Right cardiac atrium (tissue), 5 donors: ENCODE measurements around the gene OSGIN1. TPM values are rescaled to one million over a fixed set of nuclear protein-coding genes. Genes with fewer than 3 reads are reported as not detected.

Experiments
- ATAC-seq, 2 donors: fragments of 200-7000 bp; cut with Tn5 transposase; one replicate each; pipeline versions ENCODE4 v1.8.0 to v1.9.1; 2020; ENCODE audit warnings: moderate library complexity in 2 of 2, mild to moderate bottlenecking in 1 of 2
- DNase-seq, 3 donors: peaks; one replicate each; pipeline ENCODE4 v3.0.0-alpha.2; 2020
- H3K27ac ChIP-seq: one replicate; pipeline ENCODE4 v1.5.1; 2013; ENCODE audit warnings: mild to moderate bottlenecking, low read length, control low read depth, moderate library complexity
- H3K27me3 ChIP-seq: one replicate; pipeline ENCODE4 v1.6.1; 2013; ENCODE audit not compliant: control insufficient read depth, insufficient read depth
- H3K4me1 ChIP-seq: one replicate; pipeline ENCODE4 v1.6.1; 2013; ENCODE audit warnings: low read length; ENCODE audit not compliant: control insufficient read depth, insufficient read depth
- H3K4me3 ChIP-seq: one replicate; pipeline ENCODE4 v1.5.1; 2013; ENCODE audit warnings: low read length, control low read depth
- H3K9me3 ChIP-seq: one replicate; pipeline ENCODE4 v1.6.1; 2013; ENCODE audit warnings: low read length; ENCODE audit not compliant: control insufficient read depth
- WGBS: extraction: QIAGEN DNeasy Blood & Tissue Kit; methylation state at CpG from one replicate; pipeline ENCODE4 v1.1.7; 2013; 5-methylcytosine and 5-hydroxymethylcytosine counted together
- intact Hi-C, 4 donors: fragments of 100-400 bp; cut with DNase I; formaldehyde crosslinking; loops; one replicate each; pipeline versions ENCODE4 v1.11.0 to v1.14.0; 2022 to 2023
- long read RNA-seq, 4 donors: library from polyadenylated mRNA; unstranded; transcript quantifications; one replicate each; pipeline ENCODE4 v2.0.0, GENCODE V29; 2020 to 2021
- polyA plus RNA-seq: library from polyadenylated mRNA; stranded (reverse); fragments of 200-250 nt; gene quantifications from one replicate; pipeline ENCODE4 v1.2.3, GENCODE V29; 2013
- total RNA-seq, 4 donors: library from RNA; stranded (reverse); fragmentation: NEBNext Ultra II Directional; extraction: Animal tissue kit (Norgen Biotek cat#: 25700); gene quantifications; one replicate each; pipeline ENCODE4 v1.2.1, GENCODE V29; 2021
- donor health status: healthy with polysubstance abuse.
- donor health status: DM: no; HTN: yes; CAD: no.
- donor health status: DM: no; HTN: no; CAD: no.
- donor health status: DM: no; HTN: yes; CAD: no; lungs with severe emphysema.
- donor health status: DM: yes; HTN: yes; CAD: no.

Gene OSGIN1
- total RNA-seq (1 to 10 TPM; 2.4 to 6.8 (median 3.8) TPM), polyA plus RNA-seq (3.6 TPM)
- long read RNA-seq, donor 1, partial matches to known transcripts: 2 of 4 reads
- long read RNA-seq, donor 1, other reads (novel, unspliced or antisense): 1 of 4 reads
- long read RNA-seq, donor 2, partial matches to known transcripts: 0 of 5 reads
- long read RNA-seq, donor 2, other reads (novel, unspliced or antisense): 1 of 5 reads
- long read RNA-seq, donor 3, partial matches to known transcripts: 4 of 12 reads
- long read RNA-seq, donor 3, other reads (novel, unspliced or antisense): 4 of 12 reads
- long read RNA-seq, donor 4, partial matches to known transcripts: 0 of 4 reads
- long read RNA-seq, donor 4, other reads (novel, unspliced or antisense): 2 of 4 reads

- 5% methylated on average over 30 of the region's 30 CpGs for WGBS
- peak within 1 kb of the TSS; percentile 61 for H3K4me3 ChIP-seq
- peak within 1 kb of the TSS; percentile 82 for H3K27ac ChIP-seq
- intact Hi-C loops: loop anchor here in 2 of 4 donors (10.0 kb wide), 2 partner anchors 128 to 222 kb away; no protein-coding TSS in a partner anchor
- H3K9me3 ChIP-seq: no peaks in the 10 kb centered on the region
- ATAC-seq: peak; percentile 94 to 95
- DNase-seq: peak; percentile 96 to 99 (median 97)
- H3K4me1 ChIP-seq: peaks cover 7% of the 10 kb centered on the region
- no peaks in the 10 kb centered on the region for H3K27me3 ChIP-seq
These were observed at the start of gene OSGIN1 for GRCh38 chr16:83952940-83953795. TSS of gene OSGIN1 (plus strand) at chr16:83953240. CDS start at chr16:83957672, 4,432 bp downstream.

GRCh38 chr16:83903751-83904150 lies 49.3 kb upstream of the OSGIN1 start:
- WGBS: 43% methylated on average over 10 of the region's 10 CpGs
- Histone ChIP-seq H3K27ac (peak overlapping the region; percentile 58), H3K27me3 (no peaks in the 10 kb centered on the region), H3K9me3 (no peaks in the 10 kb centered on the region), H3K4me3 (no peak overlapping the region), H3K4me1 (peaks cover 4% of the 10 kb centered on the region)
- peak; percentile 74 to 81 for ATAC-seq
- intact Hi-C loops: no loop called here
- peak; percentile 68 to 84 (median 82) for DNase-seq

GRCh38 chr16:83906683-83907082 lies 46.4 kb upstream of the OSGIN1 start:
- WGBS: 32% methylated on average over 8 of the region's 8 CpGs

GRCh38 chr16:83907111-83907510 lies 45.9 kb upstream of the OSGIN1 start:
- intact Hi-C loops: no loop called here
- no peak for DNase-seq
- Histone ChIP-seq H3K9me3 (no peaks in the 10 kb centered on the region), H3K4me1 (peaks cover 4% of the 10 kb centered on the region), H3K27ac (no peak overlapping the region), H3K27me3 (no peaks in the 10 kb centered on the region), H3K4me3 (no peak overlapping the region)
- WGBS: 80% methylated on average over 8 of the region's 8 CpGs
- no peak for ATAC-seq

More at GRCh38 chr16:83906683-83907082, 46.4 kb upstream of the OSGIN1 start:
- intact Hi-C loops: no loop called here
- Histone ChIP-seq H3K27me3 (no peaks in the 10 kb centered on the region), H3K4me1 (peaks cover 4% of the 10 kb centered on the region), H3K9me3 (no peaks in the 10 kb centered on the region), H3K27ac (no peak overlapping the region), H3K4me3 (no peak overlapping the region)
- DNase-seq (no peak), ATAC-seq (no peak)

GRCh38 chr16:83907631-83908250 lies 45.3 kb upstream of the OSGIN1 start:
- no peaks in the 10 kb centered on the region for H3K27me3 ChIP-seq
- H3K27ac ChIP-seq: no peak overlapping the region
- DNase-seq (no peak), ATAC-seq (no peak)
- H3K9me3 ChIP-seq: no peaks in the 10 kb centered on the region
- H3K4me3 ChIP-seq: no peak overlapping the region
- intact Hi-C loops: no loop called here
- 85% methylated on average over 15 of the region's 15 CpGs for WGBS
- peaks cover 4% of the 10 kb centered on the region for H3K4me1 ChIP-seq

GRCh38 chr16:83908798-83909197 lies 44.2 kb upstream of the OSGIN1 start:
- H3K9me3 ChIP-seq: no peaks in the 10 kb centered on the region
- no peak overlapping the region for H3K4me3 ChIP-seq
- 77% methylated on average over 2 of the region's 2 CpGs for WGBS
- intact Hi-C loops: no loop called here
- H3K4me1 ChIP-seq: peaks cover 6% of the 10 kb centered on the region
- H3K27me3 ChIP-seq: no peaks in the 10 kb centered on the region
- DNase-seq (no peak), ATAC-seq (no peak)
- H3K27ac ChIP-seq: no peak overlapping the region

- no peak for DNase-seq
- intact Hi-C loops: no loop called here
- no peak for ATAC-seq
- H3K27me3 ChIP-seq: no peaks in the 10 kb centered on the region
- 91% methylated on average over 10 of the region's 10 CpGs for WGBS
- peaks cover 2% of the 10 kb centered on the region for H3K4me1 ChIP-seq
- no peak overlapping the region for H3K27ac ChIP-seq
- H3K9me3 ChIP-seq: no peaks in the 10 kb centered on the region
- H3K4me3 ChIP-seq: no peak overlapping the region
These were observed 41.8 kb upstream of the OSGIN1 start for GRCh38 chr16:83911290-83911689.

- intact Hi-C loops: no loop called here
- Histone ChIP-seq H3K9me3 (no peaks in the 10 kb centered on the region), H3K27me3 (no peaks in the 10 kb centered on the region), H3K4me3 (no peak overlapping the region), H3K27ac (peak overlapping the region; percentile 94), H3K4me1 (peaks cover 2% of the 10 kb centered on the region)
- DNase-seq: peak in 2 of 3 donors; percentile 67 to 78
- ATAC-seq: peak; percentile 69 to 71
- WGBS: 60% methylated on average over 12 of the region's 12 CpGs
These were observed 40.4 kb upstream of the OSGIN1 start for GRCh38 chr16:83912519-83913244.

- peak overlapping the region; percentile 94 for H3K27ac ChIP-seq
- DNase-seq (peak; percentile 81 to 91 (median 89)), ATAC-seq (peak; percentile 93 to 96)
- H3K9me3 ChIP-seq: no peaks in the 10 kb centered on the region
- WGBS: 41% methylated on average over 15 of the region's 15 CpGs
- no peak overlapping the region for H3K4me3 ChIP-seq
- intact Hi-C loops: no loop called here
- H3K4me1 ChIP-seq: peaks cover 2% of the 10 kb centered on the region
- H3K27me3 ChIP-seq: no peaks in the 10 kb centered on the region
These were observed 39.8 kb upstream of the OSGIN1 start for GRCh38 chr16:83913245-83913633.

- Histone ChIP-seq H3K4me1 (peaks cover 2% of the 10 kb centered on the region), H3K9me3 (no peaks in the 10 kb centered on the region), H3K4me3 (no peak overlapping the region), H3K27me3 (no peaks in the 10 kb centered on the region), H3K27ac (no peak overlapping the region)
- WGBS: 91% methylated on average over 21 of the region's 21 CpGs
- ATAC-seq (no peak), DNase-seq (no peak)
- intact Hi-C loops: no loop called here
These were observed 38.8 kb upstream of the OSGIN1 start for GRCh38 chr16:83914091-83914710.
